ENCODE data around the gene SPTY2D1. TPM values are rescaled to one million over a fixed set of nuclear protein-coding genes. Genes with fewer than 3 reads are reported as not detected.

Gene SPTY2D1
- total and polyA plus RNA-seq, 2 experiments from 2014 or later = 5.9 to 14.1 TPM

DNA sequence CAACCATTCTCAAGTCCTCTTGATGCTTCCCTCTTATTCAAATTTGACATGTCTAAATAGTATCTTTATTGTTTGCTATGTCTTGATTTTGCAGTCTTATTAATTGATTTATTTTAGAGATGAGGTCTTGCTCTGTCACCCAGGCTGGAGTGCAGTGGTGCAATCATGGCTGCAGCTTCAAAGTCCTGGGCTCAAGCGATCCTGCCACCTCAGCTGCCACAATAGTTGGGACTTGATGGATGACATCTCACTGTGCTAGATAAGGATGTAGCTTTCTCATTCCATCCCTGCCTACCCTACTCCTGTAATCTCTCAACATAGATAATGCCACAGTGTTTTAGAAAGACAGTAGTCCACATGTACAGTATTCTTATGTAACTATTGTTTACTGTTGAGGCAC lies 7.5 kb upstream of the SPTY2D1 start (continued):
- TF ChIP-seq, protein P1, sequence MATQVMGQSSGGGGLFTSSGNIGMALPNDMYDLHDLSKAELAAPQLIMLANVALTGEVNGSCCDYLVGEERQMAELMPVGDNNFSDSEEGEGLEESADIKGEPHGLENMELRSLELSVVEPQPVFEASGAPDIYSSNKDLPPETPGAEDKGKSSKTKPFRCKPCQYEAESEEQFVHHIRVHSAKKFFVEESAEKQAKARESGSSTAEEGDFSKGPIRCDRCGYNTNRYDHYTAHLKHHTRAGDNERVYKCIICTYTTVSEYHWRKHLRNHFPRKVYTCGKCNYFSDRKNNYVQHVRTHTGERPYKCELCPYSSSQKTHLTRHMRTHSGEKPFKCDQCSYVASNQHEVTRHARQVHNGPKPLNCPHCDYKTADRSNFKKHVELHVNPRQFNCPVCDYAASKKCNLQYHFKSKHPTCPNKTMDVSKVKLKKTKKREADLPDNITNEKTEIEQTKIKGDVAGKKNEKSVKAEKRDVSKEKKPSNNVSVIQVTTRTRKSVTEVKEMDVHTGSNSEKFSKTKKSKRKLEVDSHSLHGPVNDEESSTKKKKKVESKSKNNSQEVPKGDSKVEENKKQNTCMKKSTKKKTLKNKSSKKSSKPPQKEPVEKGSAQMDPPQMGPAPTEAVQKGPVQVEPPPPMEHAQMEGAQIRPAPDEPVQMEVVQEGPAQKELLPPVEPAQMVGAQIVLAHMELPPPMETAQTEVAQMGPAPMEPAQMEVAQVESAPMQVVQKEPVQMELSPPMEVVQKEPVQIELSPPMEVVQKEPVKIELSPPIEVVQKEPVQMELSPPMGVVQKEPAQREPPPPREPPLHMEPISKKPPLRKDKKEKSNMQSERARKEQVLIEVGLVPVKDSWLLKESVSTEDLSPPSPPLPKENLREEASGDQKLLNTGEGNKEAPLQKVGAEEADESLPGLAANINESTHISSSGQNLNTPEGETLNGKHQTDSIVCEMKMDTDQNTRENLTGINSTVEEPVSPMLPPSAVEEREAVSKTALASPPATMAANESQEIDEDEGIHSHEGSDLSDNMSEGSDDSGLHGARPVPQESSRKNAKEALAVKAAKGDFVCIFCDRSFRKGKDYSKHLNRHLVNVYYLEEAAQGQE (IDR thresholded peaks at IDR 0.05; ENCODE audit: unreplicated experiment) = no peak
- TF ChIP-seq EZH2 (IDR thresholded peaks at IDR 0.05; ENCODE audit: low read depth, unreplicated experiment) (no peak), JUNB (IDR thresholded peaks at IDR 0.05; ENCODE audit: unreplicated experiment) (no peak)

- TF ChIP-seq, protein P2, sequence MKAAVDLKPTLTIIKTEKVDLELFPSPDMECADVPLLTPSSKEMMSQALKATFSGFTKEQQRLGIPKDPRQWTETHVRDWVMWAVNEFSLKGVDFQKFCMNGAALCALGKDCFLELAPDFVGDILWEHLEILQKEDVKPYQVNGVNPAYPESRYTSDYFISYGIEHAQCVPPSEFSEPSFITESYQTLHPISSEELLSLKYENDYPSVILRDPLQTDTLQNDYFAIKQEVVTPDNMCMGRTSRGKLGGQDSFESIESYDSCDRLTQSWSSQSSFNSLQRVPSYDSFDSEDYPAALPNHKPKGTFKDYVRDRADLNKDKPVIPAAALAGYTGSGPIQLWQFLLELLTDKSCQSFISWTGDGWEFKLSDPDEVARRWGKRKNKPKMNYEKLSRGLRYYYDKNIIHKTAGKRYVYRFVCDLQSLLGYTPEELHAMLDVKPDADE (IDR thresholded peaks at IDR 0.05) = no peak
- TF ChIP-seq, protein P1 (IDR thresholded peaks at IDR 0.05; ENCODE audit: unreplicated experiment) = no peak
- no peak for TF ChIP-seq ZNF331 (CRISPR knock-in tag; IDR thresholded peaks at IDR 0.05; ENCODE audit: low read depth)
- H3K36me3 Mint-ChIP-seq (ENCODE audit: low read depth) = no peaks in the 10 kb centered on the region
- H3K36me3 ChIP-seq (ENCODE audit: insufficient read depth) = no peaks in the 10 kb centered on the region
- peak overlapping the region; percentile 90 for H2AFZ ChIP-seq
- ATAC-seq (no peak), DNase-seq (ENCODE audit: low spot score) (peak; percentile 10)
- peak overlapping the region; percentile 78 for H3K27ac ChIP-seq (ENCODE audit: low read depth)
- H3K4me1 Mint-ChIP-seq = peaks cover 9% of the 10 kb centered on the region; the same call in 2 of the 3 replicates
- H3K4me3 ChIP-seq = peak overlapping the region; percentile 96
- H3K79me2 ChIP-seq (replicated peaks; ENCODE audit: insufficient read depth) = peaks cover 56% of the 10 kb centered on the region
- H3K27me3 ChIP-seq (ENCODE audit: insufficient read depth) = no peaks in the 10 kb centered on the region
- H4K20me1 ChIP-seq (replicated peaks; ENCODE audit: insufficient read depth) = peaks cover 11% of the 10 kb centered on the region; the same call in 1 of the 2 replicates
- no peaks in the 10 kb centered on the region for H3F3A ChIP-seq (replicated peaks; ENCODE audit: low read depth)
- H3K27ac Mint-ChIP-seq = peak overlapping the region; percentile 96
- peaks cover 11% of the 10 kb centered on the region for H3K27me3 Mint-ChIP-seq (ENCODE audit: insufficient read depth, low read depth, poor library complexity)
- peak overlapping the region; percentile 99 for H3K4me3 Mint-ChIP-seq
- peak overlapping the region; percentile 98 for H3K4me2 ChIP-seq
- peaks cover 2% of the 10 kb centered on the region; the same call in 1 of the 3 replicates for H3K9me3 Mint-ChIP-seq
- H3K9me2 ChIP-seq (ENCODE audit: insufficient read depth) = no peaks in the 10 kb centered on the region
- peaks cover 13% of the 10 kb centered on the region for H3K4me1 ChIP-seq (ENCODE audit: insufficient read depth)
Measured at GRCh38 chr11:18633256-18634139, 644 bp downstream of the SPTY2D1 start.

Data from GM23338 (cell line).